Mammary epithelial cell (primary cell): ENCODE results near the gene USP3.

ENCODE experiments used
- CTCF ChIP-seq, 2 donors: IDR thresholded peaks in 1 of 2; conservative IDR thresholded peaks in 1 of 2; 2 replicates each; pipeline ENCODE4 v1.5.1; 2011 to 2012; ENCODE audit warnings: inconsistent platforms in 2 of 2, low read length in 2 of 2, mild to moderate bottlenecking in 2 of 2, control low read depth in 1 of 2, low read depth in 1 of 2; ENCODE audit not compliant: insufficient read depth in 1 of 2; ENCODE audit errors: extremely low read depth in 1 of 2
- EZH2 ChIP-seq: IDR thresholded peaks from 2 replicates; pipeline ENCODE4 v1.6.1; 2012; ENCODE audit warnings: low read length, inconsistent platforms, borderline replicate concordance

GRCh38 chr15:63611177-63611576, 106.8 kb downstream of the USP3 start:
- TF ChIP-seq CTCF (conservative IDR thresholded peaks at IDR 0.05 in 1 of 2, IDR thresholded peaks at IDR 0.05 in 1 of 2; ENCODE audit: extremely low read depth in 1 of 2, insufficient read depth in 1 of 2, low read depth in 1 of 2, low read length in 2 of 2) (no peak), EZH2 (no peak)
